GM12872 (cell line): ENCODE measurements around the gene ACVR2A.

ENCODE experiments used
- TF ChIP-seq, protein P1 (sequence below): IDR thresholded peaks from 3 replicates; pipeline ENCODE4 v1.5.1; 2011; ENCODE audit warnings: low read depth, mild to moderate bottlenecking, low read length, moderate library complexity; ENCODE audit not compliant: insufficient read depth

ACVR2A gene

DNA sequence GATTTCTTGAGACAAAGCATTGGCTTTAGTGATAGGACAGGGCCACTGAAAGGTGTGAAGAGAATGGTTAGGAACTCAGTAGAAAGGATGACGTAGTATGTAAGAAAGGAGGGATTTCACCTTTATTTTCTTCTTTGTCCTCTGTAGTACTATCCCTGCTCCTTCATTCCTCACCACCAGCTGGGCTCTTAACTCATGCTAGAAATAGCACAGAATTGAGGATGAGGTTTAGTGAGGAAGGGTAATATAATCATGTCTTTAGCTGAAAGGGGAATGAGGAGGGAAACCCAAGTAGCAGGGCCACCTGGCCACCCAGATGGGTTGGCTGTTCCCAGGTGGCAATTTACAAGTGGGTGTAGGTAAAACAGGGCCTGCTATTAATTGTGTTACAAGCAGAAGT, 15.2 kb downstream of the ACVR2A start:
- TF ChIP-seq, protein P1, sequence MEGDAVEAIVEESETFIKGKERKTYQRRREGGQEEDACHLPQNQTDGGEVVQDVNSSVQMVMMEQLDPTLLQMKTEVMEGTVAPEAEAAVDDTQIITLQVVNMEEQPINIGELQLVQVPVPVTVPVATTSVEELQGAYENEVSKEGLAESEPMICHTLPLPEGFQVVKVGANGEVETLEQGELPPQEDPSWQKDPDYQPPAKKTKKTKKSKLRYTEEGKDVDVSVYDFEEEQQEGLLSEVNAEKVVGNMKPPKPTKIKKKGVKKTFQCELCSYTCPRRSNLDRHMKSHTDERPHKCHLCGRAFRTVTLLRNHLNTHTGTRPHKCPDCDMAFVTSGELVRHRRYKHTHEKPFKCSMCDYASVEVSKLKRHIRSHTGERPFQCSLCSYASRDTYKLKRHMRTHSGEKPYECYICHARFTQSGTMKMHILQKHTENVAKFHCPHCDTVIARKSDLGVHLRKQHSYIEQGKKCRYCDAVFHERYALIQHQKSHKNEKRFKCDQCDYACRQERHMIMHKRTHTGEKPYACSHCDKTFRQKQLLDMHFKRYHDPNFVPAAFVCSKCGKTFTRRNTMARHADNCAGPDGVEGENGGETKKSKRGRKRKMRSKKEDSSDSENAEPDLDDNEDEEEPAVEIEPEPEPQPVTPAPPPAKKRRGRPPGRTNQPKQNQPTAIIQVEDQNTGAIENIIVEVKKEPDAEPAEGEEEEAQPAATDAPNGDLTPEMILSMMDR: no peak

GRCh38 chr2:147862859-147863516, 18.2 kb downstream of the ACVR2A start:
- TF ChIP-seq, protein P1: no peak

GRCh38 chr2:147863835-147864234, 19.0 kb downstream of the ACVR2A start:
- TF ChIP-seq, protein P1: no peak

GRCh38 chr2:147865560-147865959, 20.7 kb downstream of the ACVR2A start:
- TF ChIP-seq, protein P1: no peak

DNA sequence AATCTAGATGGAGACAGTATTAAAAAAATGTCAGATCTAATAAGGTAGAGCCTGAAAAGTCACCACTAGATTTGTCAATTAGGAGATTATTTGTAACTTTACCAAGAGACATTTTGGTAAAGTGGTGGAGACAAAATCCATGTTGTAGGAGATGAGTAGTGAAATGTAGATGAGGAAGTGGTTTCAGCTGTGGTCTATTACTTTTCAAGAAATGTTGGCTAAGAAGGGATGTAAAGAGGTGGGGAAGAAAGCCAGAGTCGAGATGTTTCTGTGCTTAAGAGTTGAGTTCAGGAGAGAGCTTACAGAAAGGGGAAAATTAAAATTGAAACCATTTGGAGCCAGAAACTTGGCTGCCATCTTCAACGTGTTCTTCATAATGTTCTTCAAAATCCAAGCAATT, 22.2 kb downstream of the ACVR2A start:
- TF ChIP-seq, protein P1: no peak

DNA sequence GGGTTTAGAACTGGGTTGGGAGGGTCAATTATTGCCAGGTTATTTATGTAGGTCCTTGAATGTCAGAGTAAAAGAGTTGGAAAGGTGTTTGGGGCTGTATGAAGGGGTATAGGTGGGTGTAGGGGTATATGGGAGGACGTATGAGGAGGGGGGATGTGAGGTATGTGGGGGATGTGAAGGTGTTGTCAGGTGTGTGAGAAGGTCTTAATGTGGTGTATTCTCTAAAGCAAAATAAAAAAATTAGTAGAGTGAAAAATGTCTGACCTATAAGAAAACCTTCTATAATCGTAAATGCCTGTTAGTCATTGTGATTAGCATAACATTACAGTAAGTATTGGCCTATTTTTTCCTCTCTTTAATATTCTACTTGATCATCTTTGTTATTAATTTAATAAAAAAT, 25.1 kb downstream of the ACVR2A start:
- TF ChIP-seq, protein P1: no peak

DNA sequence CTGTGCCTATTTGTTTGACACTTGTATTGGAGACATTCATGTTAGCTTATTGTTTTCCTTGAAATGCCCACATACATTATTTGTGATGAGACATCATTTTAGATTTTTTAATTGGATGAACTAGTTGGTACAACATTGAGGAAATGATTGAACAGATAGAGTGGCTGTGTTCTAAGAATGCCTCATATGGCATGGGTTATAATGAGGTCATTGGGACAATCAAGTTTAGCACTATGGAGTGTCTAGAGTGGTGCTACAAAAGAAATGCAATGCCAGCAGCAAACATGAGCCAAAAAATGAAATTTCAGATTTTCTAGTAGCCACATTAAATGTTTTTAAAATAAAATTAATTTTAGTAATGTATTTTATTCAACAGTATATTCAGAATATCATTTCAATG, 28.1 kb downstream of the ACVR2A start:
- TF ChIP-seq, protein P1: no peak
